Measurements from ENCODE around the gene EIF2B2.
"Not testable (repeated sequence)": the region's sequence is repeated elsewhere in the genome, so short reads cannot be mapped to it uniquely, and the experiment has no call there.

EIF2B2 gene

DNA sequence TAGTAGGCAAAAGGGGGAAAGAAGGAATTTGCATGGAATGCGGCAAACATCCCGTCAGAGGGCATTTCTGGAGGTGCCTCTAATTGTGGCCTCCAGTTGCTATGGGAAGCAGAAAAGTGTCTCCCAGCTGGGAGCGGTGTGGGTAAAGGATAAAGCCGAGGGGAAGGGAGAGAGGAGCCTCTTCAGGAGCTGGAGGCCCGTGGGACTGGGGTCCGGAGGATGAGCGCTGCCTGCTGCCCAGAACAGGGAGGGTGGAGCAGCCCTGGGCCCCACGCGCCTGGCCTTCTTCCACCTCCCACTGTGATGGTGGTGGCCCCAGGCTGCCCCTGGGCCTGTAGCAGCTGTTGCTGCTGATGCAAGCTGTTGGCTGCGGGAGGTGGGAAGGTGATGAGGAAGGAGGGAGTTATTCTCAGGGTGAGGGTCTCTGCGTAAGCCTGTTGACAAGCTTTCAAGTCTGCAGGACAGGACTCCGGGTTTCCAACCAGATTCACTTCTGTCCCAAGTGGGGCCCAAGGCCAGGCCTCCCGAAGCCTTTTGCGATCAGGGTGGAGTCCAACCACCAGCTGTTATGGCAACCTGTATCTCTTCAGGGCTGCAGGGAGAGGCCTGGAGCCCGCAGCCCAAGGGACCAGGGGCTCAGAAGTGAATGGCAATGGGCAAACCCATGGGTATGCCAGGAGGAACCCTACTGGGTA lies 28.2 kb upstream of the EIF2B2 start:
- DNase-seq, result no peak

DNA sequence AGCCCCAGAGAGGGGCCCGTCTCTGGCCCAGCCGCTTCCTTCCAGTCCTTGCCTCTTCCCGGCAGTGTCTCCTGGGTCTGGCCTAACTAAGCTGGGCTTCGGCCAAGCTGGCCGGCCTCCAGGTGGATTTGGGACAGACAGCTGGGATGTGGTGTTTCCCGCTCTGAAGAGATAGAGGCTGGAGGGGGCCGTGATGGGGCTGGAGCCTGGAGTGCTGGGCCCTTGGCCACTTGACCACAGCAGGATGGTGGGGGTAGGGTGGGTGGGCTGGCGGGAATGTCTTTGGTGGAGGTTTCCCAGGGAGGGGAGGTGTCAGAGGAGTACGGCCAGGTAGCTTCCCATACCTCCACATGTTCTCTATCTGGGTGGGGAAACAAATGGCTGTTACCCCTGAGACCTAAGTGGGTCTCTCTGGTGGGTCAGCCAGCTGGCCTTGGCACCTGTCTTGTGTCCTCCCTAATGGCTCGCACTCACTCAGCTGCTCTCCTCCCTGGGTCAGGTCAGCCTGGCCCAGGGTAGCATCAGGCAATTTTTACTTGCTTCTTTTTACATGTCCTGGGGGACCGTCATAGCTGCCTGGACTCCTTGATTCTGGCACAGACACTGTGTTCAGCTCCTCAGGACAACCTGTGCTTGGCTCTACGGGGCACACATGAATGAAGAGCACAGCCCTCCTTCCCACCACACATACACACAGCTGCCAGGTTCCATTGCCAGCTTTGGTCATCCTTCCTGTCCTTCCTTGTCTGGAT lies 27.5 kb upstream of the EIF2B2 start:
- DNase-seq, result no peak

DNA sequence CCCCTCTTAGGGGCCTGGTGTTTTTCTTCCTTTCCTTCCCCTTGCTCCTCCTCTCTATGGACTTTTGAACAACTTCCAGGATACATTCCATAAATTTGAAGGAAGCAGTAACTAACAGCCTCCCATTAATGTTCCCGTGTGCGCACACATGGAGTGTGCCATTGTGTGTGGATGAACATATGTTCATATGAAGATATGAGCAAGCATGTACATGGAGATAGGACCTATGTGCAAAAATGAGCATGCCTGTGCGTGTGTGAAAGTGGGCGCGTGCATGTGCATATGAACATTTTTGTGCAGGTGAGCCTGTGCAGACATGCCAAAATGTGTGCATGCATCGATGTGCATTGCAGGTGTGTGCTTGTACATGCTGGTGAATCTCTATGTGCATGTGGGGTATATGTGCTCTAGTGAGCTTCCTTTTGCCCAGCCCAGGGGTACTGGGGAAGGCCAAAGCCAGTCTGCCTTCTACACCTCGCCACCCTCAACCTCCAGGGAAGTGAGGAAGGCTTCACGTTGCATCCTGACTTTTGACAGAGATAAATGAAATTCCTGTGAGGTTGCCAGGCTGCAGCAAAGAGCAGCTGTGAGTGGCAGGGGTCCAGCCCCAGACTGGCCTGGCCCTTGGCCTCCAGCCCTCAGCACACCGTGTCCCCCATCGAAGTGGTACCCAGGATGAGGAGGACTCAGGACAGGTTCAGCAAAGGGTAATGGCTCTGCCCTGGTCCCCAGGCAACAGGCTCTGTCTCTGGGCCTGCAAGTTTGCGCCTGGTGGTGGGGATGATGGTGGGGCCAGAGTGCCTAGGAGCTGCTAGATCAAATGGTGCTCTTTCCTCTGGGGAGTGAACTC lies 26.2 kb upstream of the EIF2B2 start:
- no peak for DNase-seq

GRCh38 chr14:74977164-74977900 lies 25.4 kb upstream of the EIF2B2 start:
- no peak for DNase-seq

DNA sequence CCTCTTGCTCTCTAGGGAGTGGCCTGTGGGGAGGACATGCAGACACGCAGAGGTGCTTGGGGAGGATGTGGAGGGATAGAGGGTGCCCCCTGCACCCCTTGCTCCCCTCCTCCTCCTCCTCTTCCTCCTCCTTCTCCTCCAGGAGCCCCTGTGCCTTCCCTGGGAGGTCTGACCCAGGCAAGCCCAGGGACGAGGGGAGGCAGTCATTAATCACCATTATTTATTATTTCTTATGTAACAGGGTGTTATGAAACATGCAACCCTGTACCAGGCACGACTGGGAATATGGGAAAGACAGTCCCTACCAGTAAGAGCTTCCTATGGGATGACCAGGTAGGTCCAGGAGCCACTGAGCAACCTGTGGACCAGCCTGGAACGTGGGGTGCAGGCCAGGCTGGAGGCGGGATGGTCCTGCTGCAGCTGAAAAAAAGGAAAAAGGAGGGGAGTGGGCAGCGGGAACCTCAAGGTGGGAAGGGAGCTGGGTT lies 24.8 kb upstream of the EIF2B2 start:
- DNase-seq, result no peak

- no peak for DNase-seq
Measured at GRCh38 chr14:74978416-74978947, 24.2 kb upstream of the EIF2B2 start.

- DNase-seq, result no peak
Measured at GRCh38 chr14:74979029-74979428, 23.7 kb upstream of the EIF2B2 start.

DNA sequence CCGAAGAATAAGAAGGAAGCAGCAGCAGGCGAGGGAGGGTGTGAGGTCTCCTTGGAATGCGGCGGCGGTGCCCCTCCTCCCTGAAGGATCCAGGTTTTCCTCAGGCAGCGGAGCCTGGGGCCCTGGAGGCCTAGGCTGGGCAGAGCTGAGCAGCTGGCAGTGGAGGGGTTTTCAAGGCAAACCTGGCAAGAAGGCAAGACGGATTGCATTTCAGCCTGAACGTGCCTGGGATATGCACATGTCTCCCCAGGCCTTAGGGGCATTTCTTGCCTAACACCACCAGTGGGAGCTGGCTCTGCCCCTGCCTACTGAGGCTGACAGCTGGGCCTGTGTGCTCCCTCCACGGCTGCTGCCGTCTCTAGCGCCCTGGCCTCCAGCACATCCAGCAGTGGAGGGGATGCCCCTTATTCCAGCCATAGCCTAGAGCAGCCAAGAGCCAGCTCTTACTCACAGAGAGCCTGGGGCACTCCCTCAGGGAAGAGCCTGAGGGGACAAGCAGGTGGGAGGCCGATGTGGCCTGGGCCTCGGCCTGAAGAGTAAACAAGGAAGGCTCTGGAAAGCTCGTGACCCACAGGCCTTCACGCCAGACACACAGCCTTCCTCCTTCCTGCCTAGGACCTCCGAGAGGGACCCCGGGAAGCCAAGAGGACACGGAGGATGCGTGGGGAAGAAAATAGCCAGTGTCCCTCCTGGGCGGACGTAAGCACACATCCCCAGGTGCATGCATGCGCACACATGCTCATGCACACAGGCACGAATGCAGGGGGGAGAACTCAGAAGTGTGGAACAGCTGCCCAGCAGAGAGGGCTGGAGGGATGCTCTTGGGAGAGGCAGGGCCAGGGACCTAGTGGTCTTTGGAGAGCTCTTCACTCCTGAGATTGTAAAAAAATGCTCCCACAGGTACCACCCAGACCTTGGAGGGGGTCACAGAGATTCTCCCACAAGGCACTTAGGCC lies 23.0 kb upstream of the EIF2B2 start:
- DNase-seq, result peak; percentile 20

DNA sequence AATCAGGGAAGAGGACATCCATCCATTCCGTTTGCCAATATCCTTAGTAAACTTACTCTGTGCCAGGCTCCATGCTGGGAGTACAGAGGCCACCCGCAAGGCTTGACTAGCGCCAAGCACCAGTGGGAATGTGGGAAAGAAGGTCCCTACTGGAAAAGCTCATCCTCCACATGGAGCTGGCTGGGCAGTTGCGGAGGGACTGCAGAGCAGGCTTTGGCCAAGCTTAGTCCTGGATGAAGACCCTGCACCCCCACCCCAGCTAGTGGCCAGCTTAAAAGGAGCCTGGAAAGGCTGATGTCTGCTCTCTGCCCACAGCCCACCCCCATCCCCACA lies 22.4 kb upstream of the EIF2B2 start:
- peak; percentile 72 for DNase-seq

- DNase-seq, result peak; percentile 91
Measured at GRCh38 chr14:74980731-74981461, 21.8 kb upstream of the EIF2B2 start.

GRCh38 chr14:74981462-74981782 lies 21.3 kb upstream of the EIF2B2 start:
- DNase-seq, result no peak

DNA sequence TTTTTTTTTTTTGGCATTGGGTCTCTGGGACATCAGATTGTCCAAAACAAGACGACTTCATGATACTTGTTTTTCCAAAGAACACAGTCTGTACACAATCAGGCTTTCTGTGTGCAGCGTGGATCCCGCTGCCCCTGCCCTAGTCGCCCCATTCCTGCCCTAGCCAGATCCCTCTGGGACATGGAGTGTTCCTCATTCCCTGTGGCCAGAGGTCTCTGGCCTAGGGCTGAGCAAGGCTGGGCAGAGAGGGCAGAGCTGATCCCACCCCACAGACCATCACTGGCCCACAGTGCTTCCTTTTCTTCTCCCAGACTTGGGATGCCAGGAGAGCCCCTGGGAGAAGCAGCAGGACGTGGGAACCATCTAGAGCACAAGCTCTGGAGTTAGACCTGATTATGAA lies 20.9 kb upstream of the EIF2B2 start:
- no peak for DNase-seq

GRCh38 chr14:74982661-74983060 lies 20.1 kb upstream of the EIF2B2 start:
- no peak for DNase-seq

- no peak for DNase-seq
Measured at GRCh38 chr14:74983343-74983742, 19.4 kb upstream of the EIF2B2 start.

DNA sequence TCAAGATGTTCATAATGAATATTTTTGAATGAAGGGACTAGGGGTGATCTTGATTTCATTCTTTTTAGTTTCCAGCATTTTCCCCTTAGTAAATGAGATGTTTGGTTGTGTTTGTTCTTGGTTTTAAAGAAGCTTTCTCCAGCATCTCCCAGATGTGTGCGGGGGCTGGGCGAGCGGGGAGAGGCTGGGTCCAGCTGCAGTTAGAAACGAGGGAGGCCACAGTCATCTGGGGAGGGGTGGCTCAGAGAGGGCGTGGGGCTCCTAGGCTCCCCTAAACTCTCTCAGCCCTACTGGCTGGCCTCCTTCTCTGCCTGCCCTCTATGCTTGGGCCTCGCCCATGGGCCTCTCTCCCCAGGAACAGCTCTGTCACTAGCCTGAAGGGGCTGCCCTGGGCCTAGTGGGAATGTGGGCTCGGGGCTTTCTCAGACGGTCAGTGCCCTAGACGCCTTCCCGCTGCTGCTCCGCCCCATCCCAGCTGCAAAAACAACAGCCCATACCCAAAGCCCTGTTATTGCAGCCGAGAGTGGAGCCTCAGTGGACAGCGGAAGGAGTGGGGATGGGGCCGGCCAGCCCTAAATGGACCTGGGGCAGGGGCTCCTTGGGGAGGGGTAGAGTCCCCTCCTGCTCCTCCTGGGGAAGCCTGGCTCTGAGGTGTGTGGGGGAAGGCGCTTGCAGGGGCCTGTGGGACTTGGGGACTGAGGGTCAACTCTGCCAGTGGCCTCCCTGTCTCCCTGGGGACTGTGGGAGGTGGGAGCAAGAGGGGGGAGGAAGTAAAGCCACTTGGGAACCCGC lies 18.3 kb upstream of the EIF2B2 start:
- DNase-seq, result no peak

DNA sequence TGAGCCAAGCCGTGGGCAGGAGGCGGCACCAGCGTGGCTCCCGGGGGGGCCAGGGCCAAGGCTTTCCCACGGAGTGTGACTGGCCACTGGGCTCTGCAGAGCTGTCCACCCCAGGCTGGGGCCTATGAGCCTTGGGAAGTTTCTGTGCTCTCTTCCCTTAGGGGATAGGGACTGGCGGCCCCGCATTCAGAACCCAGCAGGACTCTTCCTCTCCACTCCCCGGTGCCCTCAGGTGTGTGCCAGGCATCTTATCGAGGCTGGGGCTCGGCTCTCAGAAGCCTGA lies 17.8 kb upstream of the EIF2B2 start:
- no peak for DNase-seq

DNA sequence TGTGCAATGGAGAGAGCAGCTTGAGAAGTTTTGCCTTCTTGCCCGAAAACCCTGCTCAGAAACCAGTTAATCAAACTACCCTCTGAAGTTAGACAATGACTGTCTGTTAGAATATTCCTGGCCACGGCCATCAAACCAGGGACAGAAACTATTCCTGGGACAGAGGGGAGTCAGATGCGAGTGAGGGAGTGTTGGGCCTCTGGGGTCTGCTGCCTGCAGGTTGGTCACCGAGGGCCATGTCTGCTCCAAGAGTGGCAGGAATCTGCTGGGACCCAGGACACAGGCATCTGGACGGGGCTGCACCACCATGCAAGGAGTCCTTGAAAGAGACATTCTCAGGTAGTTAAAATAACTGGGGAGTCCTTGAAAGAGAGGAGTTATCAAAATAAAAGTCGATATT lies 16.9 kb upstream of the EIF2B2 start:
- no peak for DNase-seq

- DNase-seq, result no peak
Measured at GRCh38 chr14:74988131-74988530, 14.6 kb upstream of the EIF2B2 start.

GRCh38 chr14:74988993-74989392 lies 13.7 kb upstream of the EIF2B2 start:
- no peak for DNase-seq

- DNase-seq, result not testable (repeated sequence)
Measured at GRCh38 chr14:74994182-74994581, 8.5 kb upstream of the EIF2B2 start.

All from COR-L47 (cell line).